ENCODE data around the gene SEZ6L.

SEZ6L gene

DNA sequence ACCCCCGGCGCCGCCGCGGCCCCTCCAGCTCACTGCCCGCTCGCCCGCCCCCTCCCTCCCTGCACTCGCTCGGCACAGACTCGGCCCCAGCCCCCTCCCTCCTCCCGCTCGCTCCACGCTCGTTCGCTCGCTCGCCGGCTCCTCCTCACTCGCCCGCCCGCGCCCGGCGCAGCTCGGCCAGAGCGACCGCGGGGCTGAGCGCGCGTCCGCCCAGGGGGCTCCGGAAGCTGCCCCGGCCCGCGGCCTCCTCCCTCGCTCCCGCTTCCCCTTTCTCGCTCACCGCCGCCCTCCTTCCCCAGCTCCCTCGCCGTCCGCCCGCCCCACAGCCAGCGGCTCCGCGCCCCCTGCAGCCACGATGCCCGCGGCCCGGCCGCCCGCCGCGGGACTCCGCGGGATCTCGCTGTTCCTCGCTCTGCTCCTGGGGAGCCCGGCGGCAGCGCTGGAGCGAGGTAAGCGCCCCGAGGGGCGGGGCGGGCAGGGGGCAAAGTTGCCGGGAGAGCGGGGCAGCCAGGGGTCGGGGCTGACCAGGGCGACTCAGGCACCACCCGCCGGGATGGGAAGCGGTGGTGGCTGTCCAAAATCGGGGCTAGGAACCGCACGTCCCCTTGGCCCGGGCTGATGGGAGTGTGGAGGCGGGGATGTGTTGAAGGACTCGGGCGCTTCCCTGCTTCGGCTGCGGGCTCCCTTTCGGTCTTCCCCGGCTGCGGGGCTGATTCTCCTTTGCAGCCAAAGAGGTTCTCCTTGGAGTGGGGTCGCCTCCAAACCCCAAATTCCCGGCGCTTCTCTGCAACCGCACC is at the start of gene SEZ6L:
TSS of gene SEZ6L (plus strand) at position 148 of the 797 bp plus-strand sequence. CDS start at position 356, 208 bp downstream.
- peaks cover 1% of the 10 kb centered on the region for H3K4me1 Mint-ChIP-seq (ENCODE audit: low read depth)
- no peaks in the 10 kb centered on the region for H3K9me3 Mint-ChIP-seq
- no peaks in the 10 kb centered on the region for H3K36me3 Mint-ChIP-seq (ENCODE audit: low read depth)
- H3K4me3 Mint-ChIP-seq = no peak within 1 kb of the TSS
- no peak for DNase-seq
- H3K27me3 Mint-ChIP-seq = peaks cover 88% of the 10 kb centered on the region
- H3K27ac Mint-ChIP-seq = no peak within 1 kb of the TSS

GRCh38 chr22:26122920-26123468 is 46.3 kb upstream of the SEZ6L start:
- Mint-ChIP-seq H3K9me3 (peaks cover 8% of the 10 kb centered on the region), H3K4me3 (no peak overlapping the region), H3K4me1 (ENCODE audit: low read depth) (no peaks in the 10 kb centered on the region), H3K36me3 (ENCODE audit: low read depth) (no peaks in the 10 kb centered on the region), H3K27ac (no peak overlapping the region), H3K27me3 (peaks cover 7% of the 10 kb centered on the region)
- DNase-seq = no peak

- no peak overlapping the region for H3K27ac Mint-ChIP-seq
- no peaks in the 10 kb centered on the region for H3K36me3 Mint-ChIP-seq (ENCODE audit: low read depth)
These were observed 44.1 kb upstream of the SEZ6L start for GRCh38 chr22:26124991-26125725.

GRCh38 chr22:26127126-26127525 is 42.1 kb upstream of the SEZ6L start:
- Mint-ChIP-seq H3K36me3 (ENCODE audit: low read depth) (no peaks in the 10 kb centered on the region), H3K27ac (no peak overlapping the region), H3K9me3 (peaks cover 8% of the 10 kb centered on the region), H3K27me3 (peaks cover 6% of the 10 kb centered on the region), H3K4me3 (no peak overlapping the region), H3K4me1 (ENCODE audit: low read depth) (no peaks in the 10 kb centered on the region)
- no peak for DNase-seq

More at GRCh38 chr22:26124991-26125725, 44.1 kb upstream of the SEZ6L start:
- Mint-ChIP-seq H3K9me3 (peaks cover 8% of the 10 kb centered on the region), H3K4me1 (ENCODE audit: low read depth) (no peaks in the 10 kb centered on the region), H3K4me3 (no peak overlapping the region), H3K27me3 (peaks cover 6% of the 10 kb centered on the region)
- no peak for DNase-seq

DNA sequence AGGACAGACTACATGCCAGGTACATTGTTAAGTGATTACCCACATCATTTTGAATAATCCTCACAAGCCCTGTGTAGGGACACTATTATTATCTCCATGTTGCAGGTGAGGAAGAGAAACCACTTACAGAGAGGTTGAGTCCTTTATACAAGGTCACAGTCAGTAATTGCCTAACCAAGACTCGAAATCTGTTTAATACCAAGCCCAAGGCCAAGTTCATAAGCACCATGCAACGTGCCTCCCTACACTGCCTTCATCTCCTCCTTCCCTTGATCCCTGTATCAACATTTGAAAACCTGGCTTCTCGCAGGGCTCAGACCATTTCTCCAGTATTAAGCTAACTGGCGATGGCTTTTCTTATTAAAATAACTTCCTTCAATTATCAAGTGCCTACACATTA is 41.7 kb upstream of the SEZ6L start:
- no peak overlapping the region for H3K4me3 Mint-ChIP-seq
- no peaks in the 10 kb centered on the region for H3K4me1 Mint-ChIP-seq (ENCODE audit: low read depth)
- DNase-seq = no peak
- H3K27ac Mint-ChIP-seq = no peak overlapping the region
- peaks cover 5% of the 10 kb centered on the region for H3K27me3 Mint-ChIP-seq
- peaks cover 8% of the 10 kb centered on the region for H3K9me3 Mint-ChIP-seq
- no peaks in the 10 kb centered on the region for H3K36me3 Mint-ChIP-seq (ENCODE audit: low read depth)

DNA sequence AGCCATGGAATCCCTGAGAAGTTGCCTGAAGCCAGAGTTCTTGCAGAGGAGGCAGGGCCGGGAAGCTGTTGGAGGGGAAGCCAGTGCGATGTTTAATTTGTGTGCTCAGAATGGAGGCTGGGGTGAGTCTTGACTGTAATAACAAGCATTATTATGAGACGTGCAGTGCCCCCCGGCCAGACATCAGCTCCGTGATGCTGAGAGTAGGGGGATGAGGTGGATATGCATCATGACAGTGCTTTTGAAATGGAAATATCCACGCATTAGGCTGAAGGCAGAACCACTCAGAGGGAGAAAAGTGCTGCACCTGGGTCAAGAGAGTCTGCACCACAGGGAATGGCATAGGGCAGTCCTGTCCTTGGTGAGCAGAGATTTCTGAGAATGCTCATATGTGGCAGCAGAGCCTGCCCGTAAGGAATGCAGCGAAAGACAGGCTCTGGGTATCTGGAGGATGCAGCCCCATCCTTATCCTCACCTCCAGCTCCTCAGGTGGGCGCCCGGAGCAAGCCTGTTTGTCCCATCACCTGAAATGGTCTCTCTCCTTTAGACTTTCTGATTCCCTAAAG is 37.6 kb upstream of the SEZ6L start:
- Mint-ChIP-seq H3K4me1 (ENCODE audit: low read depth) (no peaks in the 10 kb centered on the region), H3K36me3 (ENCODE audit: low read depth) (no peaks in the 10 kb centered on the region), H3K4me3 (no peak overlapping the region), H3K9me3 (no peaks in the 10 kb centered on the region), H3K27ac (no peak overlapping the region), H3K27me3 (peaks cover 5% of the 10 kb centered on the region)
- DNase-seq = no peak

GRCh38 chr22:26134654-26135330 is 34.5 kb upstream of the SEZ6L start:
- H3K27ac Mint-ChIP-seq = no peak overlapping the region
- no peaks in the 10 kb centered on the region for H3K4me1 Mint-ChIP-seq (ENCODE audit: low read depth)
- H3K36me3 Mint-ChIP-seq (ENCODE audit: low read depth) = no peaks in the 10 kb centered on the region
- peaks cover 10% of the 10 kb centered on the region for H3K27me3 Mint-ChIP-seq
- no peak for DNase-seq
- H3K4me3 Mint-ChIP-seq = no peak overlapping the region
- no peaks in the 10 kb centered on the region for H3K9me3 Mint-ChIP-seq

DNA sequence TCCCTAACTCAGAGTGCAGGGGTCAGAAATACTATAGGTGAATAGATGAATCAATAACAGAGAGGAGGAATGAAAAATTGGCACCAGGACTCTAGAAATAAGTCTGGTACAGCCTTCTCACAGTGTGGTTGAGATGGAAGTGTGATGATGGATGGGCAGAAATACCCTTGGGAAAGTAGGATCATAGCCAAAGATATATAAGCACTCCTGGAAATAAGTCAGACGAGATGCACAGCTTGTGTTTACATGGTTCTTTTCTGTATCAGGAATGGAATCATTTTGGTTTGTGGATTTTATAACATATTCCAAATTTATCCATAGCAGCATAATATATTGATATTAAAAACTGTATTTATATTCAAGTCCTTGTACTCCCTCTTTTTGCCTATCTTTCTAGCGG is 33.5 kb upstream of the SEZ6L start:
- Mint-ChIP-seq H3K4me1 (ENCODE audit: low read depth) (no peaks in the 10 kb centered on the region), H3K36me3 (ENCODE audit: low read depth) (no peaks in the 10 kb centered on the region), H3K9me3 (no peaks in the 10 kb centered on the region), H3K4me3 (no peak overlapping the region), H3K27me3 (peaks cover 10% of the 10 kb centered on the region), H3K27ac (no peak overlapping the region)
- no peak for DNase-seq

DNA sequence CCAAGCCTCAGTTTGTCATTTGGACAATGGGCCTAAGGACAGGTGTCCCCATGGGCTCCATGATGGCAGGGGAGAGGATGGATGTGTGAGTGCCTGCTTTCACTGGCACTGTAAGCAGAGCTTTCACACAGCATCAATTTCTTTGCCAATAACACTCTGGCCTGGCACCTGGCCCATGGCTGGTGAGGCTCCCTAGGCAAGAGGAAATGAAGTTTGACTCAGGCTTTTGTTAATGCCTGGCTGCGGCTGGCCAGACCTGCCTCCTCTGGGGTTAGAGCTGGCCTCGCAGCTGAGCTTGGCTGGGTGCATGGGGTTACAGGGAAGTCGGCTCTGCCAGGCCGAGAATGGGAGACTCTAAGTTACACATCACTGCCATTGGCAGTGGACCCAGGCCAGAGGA is 30.0 kb upstream of the SEZ6L start:
- Mint-ChIP-seq H3K36me3 (ENCODE audit: low read depth) (no peaks in the 10 kb centered on the region), H3K4me1 (ENCODE audit: low read depth) (no peaks in the 10 kb centered on the region), H3K27ac (no peak overlapping the region), H3K27me3 (peaks cover 12% of the 10 kb centered on the region), H3K9me3 (no peaks in the 10 kb centered on the region), H3K4me3 (no peak overlapping the region)
- no peak for DNase-seq

- Mint-ChIP-seq H3K4me3 (no peak overlapping the region), H3K27ac (no peak overlapping the region), H3K27me3 (peaks cover 24% of the 10 kb centered on the region), H3K36me3 (ENCODE audit: low read depth) (no peaks in the 10 kb centered on the region), H3K9me3 (no peaks in the 10 kb centered on the region), H3K4me1 (ENCODE audit: low read depth) (no peaks in the 10 kb centered on the region)
- DNase-seq = no peak
These were observed 27.4 kb upstream of the SEZ6L start for GRCh38 chr22:26141831-26142230.

- peaks cover 28% of the 10 kb centered on the region for H3K27me3 Mint-ChIP-seq
- no peaks in the 10 kb centered on the region for H3K4me1 Mint-ChIP-seq (ENCODE audit: low read depth)
- H3K36me3 Mint-ChIP-seq (ENCODE audit: low read depth) = no peaks in the 10 kb centered on the region
- DNase-seq = no peak
- H3K4me3 Mint-ChIP-seq = no peak overlapping the region
- no peak overlapping the region for H3K27ac Mint-ChIP-seq
- H3K9me3 Mint-ChIP-seq = no peaks in the 10 kb centered on the region
These were observed 25.4 kb upstream of the SEZ6L start for GRCh38 chr22:26143806-26144325.

DNA sequence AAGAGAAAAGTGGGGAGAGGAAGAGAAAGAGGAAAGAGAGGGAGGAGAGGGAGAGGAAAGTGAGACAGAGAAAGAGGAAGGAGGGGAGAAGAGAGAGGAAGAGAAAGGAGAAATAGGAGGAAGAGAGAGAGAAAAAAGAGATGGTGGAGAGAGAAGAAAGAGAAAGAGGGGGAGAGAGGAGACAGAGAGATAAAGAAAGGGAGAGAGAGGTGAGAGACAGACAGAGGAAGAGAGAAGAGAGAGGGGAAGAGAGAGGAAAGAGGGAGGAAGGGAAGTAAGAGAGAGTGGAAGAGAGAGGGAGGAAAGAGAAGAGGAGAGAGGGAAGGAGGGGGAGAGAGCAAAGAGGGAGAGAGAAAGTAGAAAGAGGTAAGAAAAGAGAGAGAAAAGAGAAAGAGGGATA is 9.4 kb upstream of the SEZ6L start:
- Mint-ChIP-seq H3K27me3 (peaks cover 31% of the 10 kb centered on the region), H3K36me3 (ENCODE audit: low read depth) (no peaks in the 10 kb centered on the region), H3K9me3 (no peaks in the 10 kb centered on the region), H3K27ac (no peak overlapping the region), H3K4me3 (no peak overlapping the region), H3K4me1 (ENCODE audit: low read depth) (no peaks in the 10 kb centered on the region)
- no peak for DNase-seq

- no peak overlapping the region for H3K4me3 Mint-ChIP-seq
- no peak overlapping the region for H3K27ac Mint-ChIP-seq
- no peaks in the 10 kb centered on the region for H3K4me1 Mint-ChIP-seq (ENCODE audit: low read depth)
- DNase-seq = no peak
- H3K36me3 Mint-ChIP-seq (ENCODE audit: low read depth) = no peaks in the 10 kb centered on the region
- H3K9me3 Mint-ChIP-seq = no peaks in the 10 kb centered on the region
- peaks cover 40% of the 10 kb centered on the region for H3K27me3 Mint-ChIP-seq
These were observed 7.5 kb upstream of the SEZ6L start for GRCh38 chr22:26161746-26162145.

DNA sequence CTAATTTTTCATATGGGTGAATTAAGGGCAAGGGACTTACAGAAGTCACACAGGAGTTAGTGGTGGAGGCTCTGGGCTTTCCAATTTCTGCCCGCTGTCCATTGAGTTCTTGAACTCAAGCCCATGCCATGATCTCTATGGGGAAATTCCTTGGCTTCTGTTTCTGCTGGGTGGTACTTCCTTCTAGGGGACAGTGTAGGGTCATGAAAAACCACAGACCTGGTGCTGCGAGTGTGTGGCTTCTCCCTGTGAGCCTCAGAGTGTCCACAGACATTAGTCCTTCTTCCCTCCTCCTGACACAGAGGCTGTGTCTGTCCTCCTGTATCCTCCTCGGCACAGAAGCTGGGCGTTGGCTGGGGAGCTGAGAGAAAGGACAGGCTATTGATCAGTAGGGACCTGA is 6.3 kb upstream of the SEZ6L start:
- Mint-ChIP-seq H3K27me3 (peaks cover 50% of the 10 kb centered on the region), H3K4me3 (no peak overlapping the region), H3K36me3 (ENCODE audit: low read depth) (no peaks in the 10 kb centered on the region), H3K4me1 (ENCODE audit: low read depth) (no peaks in the 10 kb centered on the region), H3K27ac (no peak overlapping the region), H3K9me3 (no peaks in the 10 kb centered on the region)
- no peak for DNase-seq

Data from activated T-cell treated with anti-CD3 and anti-CD28 coated beads, Interleukin-2, amount 50 U/mL, for 24 hours (primary cell).